Measurements from ENCODE around the gene CYP4F3.

CYP4F3 gene

DNA sequence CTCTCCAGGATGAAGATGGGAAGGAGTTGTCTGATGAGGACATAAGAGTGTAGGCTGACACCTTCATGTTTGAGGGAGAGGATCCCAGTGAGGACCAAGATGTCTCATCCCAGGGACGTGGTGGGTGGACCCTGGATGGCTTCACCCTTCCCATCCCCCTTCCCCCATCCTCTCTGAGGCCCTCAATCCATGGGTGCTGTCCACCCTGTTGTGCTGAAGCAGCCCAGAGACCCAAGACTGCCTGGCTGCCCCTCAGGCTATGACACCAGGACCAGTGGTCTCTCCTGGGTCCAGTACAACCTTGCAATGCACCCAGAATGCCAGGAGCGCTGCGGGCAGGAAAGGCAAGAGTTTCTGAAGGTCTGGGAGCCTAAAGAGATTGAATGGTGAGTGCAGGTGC lies 28.7 kb downstream of the CYP4F3 start:
- TF ChIP-seq POLR2A (IDR thresholded peaks at IDR 0.05; ENCODE audit: extremely low read depth, insufficient read length) = no peak
- TF ChIP-seq, protein P1, sequence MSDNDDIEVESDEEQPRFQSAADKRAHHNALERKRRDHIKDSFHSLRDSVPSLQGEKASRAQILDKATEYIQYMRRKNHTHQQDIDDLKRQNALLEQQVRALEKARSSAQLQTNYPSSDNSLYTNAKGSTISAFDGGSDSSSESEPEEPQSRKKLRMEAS (IDR thresholded peaks at IDR 0.05; ENCODE audit: low read depth, low read length) = no peak
- TF ChIP-seq MYC (IDR thresholded peaks at IDR 0.05; ENCODE audit: low read depth, low read length) = no peak
- TF ChIP-seq, protein P2, sequence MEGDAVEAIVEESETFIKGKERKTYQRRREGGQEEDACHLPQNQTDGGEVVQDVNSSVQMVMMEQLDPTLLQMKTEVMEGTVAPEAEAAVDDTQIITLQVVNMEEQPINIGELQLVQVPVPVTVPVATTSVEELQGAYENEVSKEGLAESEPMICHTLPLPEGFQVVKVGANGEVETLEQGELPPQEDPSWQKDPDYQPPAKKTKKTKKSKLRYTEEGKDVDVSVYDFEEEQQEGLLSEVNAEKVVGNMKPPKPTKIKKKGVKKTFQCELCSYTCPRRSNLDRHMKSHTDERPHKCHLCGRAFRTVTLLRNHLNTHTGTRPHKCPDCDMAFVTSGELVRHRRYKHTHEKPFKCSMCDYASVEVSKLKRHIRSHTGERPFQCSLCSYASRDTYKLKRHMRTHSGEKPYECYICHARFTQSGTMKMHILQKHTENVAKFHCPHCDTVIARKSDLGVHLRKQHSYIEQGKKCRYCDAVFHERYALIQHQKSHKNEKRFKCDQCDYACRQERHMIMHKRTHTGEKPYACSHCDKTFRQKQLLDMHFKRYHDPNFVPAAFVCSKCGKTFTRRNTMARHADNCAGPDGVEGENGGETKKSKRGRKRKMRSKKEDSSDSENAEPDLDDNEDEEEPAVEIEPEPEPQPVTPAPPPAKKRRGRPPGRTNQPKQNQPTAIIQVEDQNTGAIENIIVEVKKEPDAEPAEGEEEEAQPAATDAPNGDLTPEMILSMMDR (IDR thresholded peaks at IDR 0.05; ENCODE audit: low read depth, low read length) = no peak
- no peak overlapping the region for H3K4me3 ChIP-seq (ENCODE audit: low read depth, low read length)
- DNase-seq (ENCODE audit: low read depth) = no peak

DNA sequence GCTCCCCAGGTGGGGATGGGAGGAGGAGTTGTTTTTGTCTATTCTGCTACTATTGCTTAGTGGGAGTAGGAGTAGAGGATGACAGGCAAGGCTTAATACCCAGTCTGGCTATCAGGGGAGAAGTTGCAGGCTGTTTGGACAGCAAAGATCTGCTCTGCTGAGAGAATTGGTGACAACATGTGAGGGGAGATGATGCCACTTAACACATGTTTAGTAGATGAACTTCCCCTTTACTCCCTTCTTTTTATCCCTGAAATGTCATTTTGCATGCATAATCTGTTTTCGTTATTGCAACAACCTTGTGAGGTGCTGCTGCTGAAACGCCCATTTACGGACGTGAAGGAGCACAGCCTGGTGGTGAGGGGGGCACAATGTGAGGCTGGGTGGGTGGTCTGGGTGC lies 29.2 kb downstream of the CYP4F3 start:
- no peak for DNase-seq (ENCODE audit: low read depth)
- TF ChIP-seq MYC (IDR thresholded peaks at IDR 0.05; ENCODE audit: low read depth, low read length) = no peak
- TF ChIP-seq, protein P1 (IDR thresholded peaks at IDR 0.05; ENCODE audit: low read depth, low read length) = no peak
- TF ChIP-seq POLR2A (IDR thresholded peaks at IDR 0.05; ENCODE audit: extremely low read depth, insufficient read length) = no peak
- TF ChIP-seq, protein P2 (IDR thresholded peaks at IDR 0.05; ENCODE audit: low read depth, low read length) = no peak
- H3K4me3 ChIP-seq (ENCODE audit: low read depth, low read length) = no peak overlapping the region

DNA sequence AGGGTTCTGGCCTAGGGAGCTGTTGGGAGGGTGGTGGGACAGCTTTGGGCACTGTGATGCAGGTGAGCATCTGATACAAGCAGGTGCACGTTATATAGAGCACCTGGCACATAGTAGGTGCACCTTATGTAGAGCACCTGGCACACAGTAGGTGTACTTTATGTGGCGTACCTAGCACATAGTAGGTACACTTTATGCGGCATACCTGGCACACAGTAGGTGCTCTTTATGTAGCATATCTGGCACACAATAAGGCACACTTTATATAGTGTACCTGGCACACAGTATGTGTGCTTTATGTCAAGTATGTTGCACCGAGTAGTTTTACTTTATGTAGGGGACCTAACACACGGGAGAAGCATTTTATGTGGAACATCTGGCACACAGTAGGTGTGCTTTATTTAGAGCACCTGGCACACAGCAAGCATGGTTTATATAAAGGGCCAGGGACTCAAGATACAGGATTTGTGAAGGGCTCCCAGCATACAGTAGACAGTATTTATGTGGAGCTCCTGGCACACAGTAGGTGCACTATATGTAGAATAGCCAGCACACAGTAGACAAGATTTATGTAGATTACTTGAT lies 30.6 kb downstream of the CYP4F3 start:
- TF ChIP-seq MYC (IDR thresholded peaks at IDR 0.05; ENCODE audit: low read depth, low read length) = no peak
- no peak overlapping the region for H3K4me3 ChIP-seq (ENCODE audit: low read depth, low read length)
- no peak for DNase-seq (ENCODE audit: low read depth)

DNA sequence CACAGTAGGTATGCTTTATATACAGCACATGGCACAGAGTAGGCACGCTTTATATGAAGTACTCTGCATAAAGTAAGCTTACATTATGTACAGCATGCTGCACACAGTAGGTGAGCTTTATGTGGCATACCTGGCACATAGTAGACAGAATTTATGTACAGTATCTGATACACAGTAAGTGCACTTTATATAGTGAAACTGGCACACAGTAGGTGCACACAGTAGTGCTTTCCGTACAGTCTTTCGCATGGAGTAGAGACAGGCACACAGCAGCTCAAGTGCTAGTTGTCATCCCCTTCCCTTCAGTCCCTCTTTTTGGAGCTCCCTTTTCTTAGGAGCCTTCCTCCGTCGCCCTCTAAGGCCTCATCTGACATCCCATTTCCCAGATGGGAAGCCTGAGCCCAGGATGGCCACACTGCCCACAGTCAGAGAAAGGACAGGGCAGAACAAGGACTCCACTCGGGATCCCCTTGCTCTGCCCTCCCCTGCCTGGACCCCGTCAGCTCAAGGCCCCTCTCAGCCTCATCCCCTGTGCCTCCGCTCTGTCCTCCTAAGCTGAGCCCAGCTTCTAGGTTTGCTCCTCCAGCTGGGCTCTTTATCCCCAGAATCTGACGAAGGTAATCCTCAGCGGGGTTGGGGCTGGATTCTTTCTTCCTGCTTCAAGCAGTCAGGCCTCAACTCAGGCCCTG lies 31.3 kb downstream of the CYP4F3 start:
- no peak for DNase-seq (ENCODE audit: low read depth)
- TF ChIP-seq, protein P1 (IDR thresholded peaks at IDR 0.05; ENCODE audit: low read depth, low read length) = no peak
- no peak for TF ChIP-seq MYC (IDR thresholded peaks at IDR 0.05; ENCODE audit: low read depth, low read length)
- TF ChIP-seq, protein P2 (IDR thresholded peaks at IDR 0.05; ENCODE audit: low read depth, low read length) = no peak
- TF ChIP-seq POLR2A (IDR thresholded peaks at IDR 0.05; ENCODE audit: extremely low read depth, insufficient read length) = no peak
- no peak overlapping the region for H3K4me3 ChIP-seq (ENCODE audit: low read depth, low read length)

DNA sequence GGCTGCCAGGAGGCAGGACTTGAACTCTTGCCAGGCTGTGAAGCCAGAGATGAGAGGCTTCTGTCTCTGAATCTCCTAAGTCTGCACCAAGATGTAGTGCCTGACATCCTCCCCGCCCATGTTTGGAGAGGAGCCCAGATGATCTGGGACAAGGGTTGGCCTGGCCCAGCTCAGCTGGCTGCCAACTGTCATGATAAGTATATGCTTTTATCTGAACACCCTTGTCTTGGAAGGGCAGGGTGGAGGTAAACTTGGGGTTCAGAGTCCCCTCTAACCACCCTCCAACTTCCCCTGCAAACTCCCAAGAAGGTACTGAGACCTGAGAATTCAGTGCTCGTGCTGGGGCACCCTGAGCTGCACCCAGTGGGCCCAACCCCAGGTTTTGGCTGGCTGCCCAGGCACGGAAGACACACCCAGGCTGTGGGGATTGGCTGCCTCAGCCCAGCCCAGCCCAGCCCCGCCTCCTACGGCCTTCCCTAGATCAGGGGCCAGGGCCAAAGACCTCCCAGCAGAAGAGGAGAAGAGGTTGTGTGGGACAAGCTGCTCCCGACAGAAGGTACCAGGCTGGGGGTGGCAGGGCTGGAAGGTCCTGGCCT lies 32.0 kb downstream of the CYP4F3 start, which contains the start of gene CYP4F12:
Gene CYP4F12, plus strand, starts transcription at position 508 of the 596 bp plus-strand sequence. CDS start 443 bp downstream, outside the sequence.
- TF ChIP-seq, protein P2 (IDR thresholded peaks at IDR 0.05; ENCODE audit: low read depth, low read length) = no peak
- TF ChIP-seq, protein P1 (IDR thresholded peaks at IDR 0.05; ENCODE audit: low read depth, low read length) = no peak
- TF ChIP-seq POLR2A (IDR thresholded peaks at IDR 0.05; ENCODE audit: extremely low read depth, insufficient read length) (no peak), MYC (IDR thresholded peaks at IDR 0.05; ENCODE audit: low read depth, low read length) (no peak)
- DNase-seq (ENCODE audit: low read depth) = peak; percentile 42
- H3K4me3 ChIP-seq (ENCODE audit: low read depth, low read length) = no peak within 1 kb of the TSS

DNA sequence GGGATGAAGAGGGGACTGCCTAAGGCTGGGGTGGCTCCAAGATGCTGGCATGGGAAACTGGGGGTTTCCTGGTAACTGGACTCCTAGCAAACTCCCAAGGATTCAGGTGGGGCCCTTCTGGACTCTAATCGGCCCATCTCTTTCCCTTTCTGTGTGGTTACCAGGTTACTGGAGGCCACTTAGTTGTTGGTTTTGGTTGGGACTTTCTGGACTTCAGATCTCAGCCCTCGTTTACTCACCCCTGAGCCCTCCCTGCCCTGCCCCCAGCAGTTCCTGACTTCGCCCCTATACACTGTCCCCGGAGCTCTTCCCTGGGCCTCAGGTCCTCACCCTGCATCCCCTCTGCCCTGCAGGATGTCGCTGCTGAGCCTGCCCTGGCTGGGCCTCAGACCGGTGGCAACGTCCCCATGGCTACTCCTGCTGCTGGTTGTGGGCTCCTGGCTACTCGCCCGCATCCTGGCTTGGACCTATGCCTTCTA lies 32.5 kb downstream of the CYP4F3 start:
- TF ChIP-seq MYC (IDR thresholded peaks at IDR 0.05; ENCODE audit: low read depth, low read length) = no peak
- TF ChIP-seq, protein P2 (IDR thresholded peaks at IDR 0.05; ENCODE audit: low read depth, low read length) = no peak
- no peak overlapping the region for H3K4me3 ChIP-seq (ENCODE audit: low read depth, low read length)
- no peak for DNase-seq (ENCODE audit: low read depth)

All from NB4 (cell line).